ENCODE results near the gene SLC22A7.
A peak's percentile ranks its signal among the peaks of the same experiment; 100 is the strongest.
"Not testable (repeated sequence)": the region's sequence is repeated elsewhere in the genome, so short reads cannot be mapped to it uniquely, and the experiment has no call there.

The SLC22A7 gene

DNA sequence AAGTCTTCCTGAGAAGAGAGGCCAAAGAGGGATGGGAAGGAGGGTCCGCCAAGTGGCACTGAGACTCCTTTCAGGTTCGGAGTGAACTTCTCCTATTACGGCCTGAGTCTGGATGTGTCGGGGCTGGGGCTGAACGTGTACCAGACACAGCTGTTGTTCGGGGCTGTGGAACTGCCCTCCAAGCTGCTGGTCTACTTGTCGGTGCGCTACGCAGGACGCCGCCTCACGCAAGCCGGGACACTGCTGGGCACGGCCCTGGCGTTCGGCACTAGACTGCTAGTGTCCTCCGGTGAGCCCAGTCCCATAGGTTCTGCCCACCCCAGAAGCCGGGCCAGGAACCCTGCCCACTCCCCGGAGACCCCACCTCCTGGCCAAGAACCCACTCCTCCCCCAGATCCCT, 4.1 kb downstream of the SLC22A7 start:
- no CpG with 5 or more reads among the region's 19 CpGs for WGBS (ENCODE audit: insufficient coverage, insufficient read length)
- Histone ChIP-seq H3K4me3 (ENCODE audit: low read length) (no peak overlapping the region), H3K4me1 (ENCODE audit: control insufficient read depth, insufficient read depth, low read length) (no peaks in the 10 kb centered on the region), H3K9me3 (ENCODE audit: control insufficient read depth, insufficient read depth, low read length) (no peaks in the 10 kb centered on the region), H3K27ac (ENCODE audit: low read length) (no peak overlapping the region), H3K36me3 (ENCODE audit: control insufficient read depth, insufficient read depth, low read length) (no peaks in the 10 kb centered on the region), H3K27me3 (ENCODE audit: control insufficient read depth, insufficient read depth, low read length) (no peaks in the 10 kb centered on the region)
- DNase-seq (ENCODE audit: low read depth, low spot score) = no peak

- H3K4me1 ChIP-seq (ENCODE audit: control insufficient read depth, insufficient read depth, low read length); H3K9me3 ChIP-seq (ENCODE audit: control insufficient read depth, insufficient read depth, low read length); H3K27ac ChIP-seq (ENCODE audit: low read length); DNase-seq (ENCODE audit: low read depth, low spot score); H3K27me3 ChIP-seq (ENCODE audit: control insufficient read depth, insufficient read depth, low read length); H3K4me3 ChIP-seq (ENCODE audit: low read length); H3K36me3 ChIP-seq (ENCODE audit: control insufficient read depth, insufficient read depth, low read length): not testable (repeated sequence)
- no CpG with 5 or more reads among the region's 11 CpGs for WGBS (ENCODE audit: insufficient coverage, insufficient read length)
Observed at GRCh38 chr6:43303006-43303405, 4.9 kb downstream of the SLC22A7 start.

GRCh38 chr6:43303751-43304331, 5.8 kb downstream of the SLC22A7 start:
- no peaks in the 10 kb centered on the region for H3K27me3 ChIP-seq (ENCODE audit: control insufficient read depth, insufficient read depth, low read length)
- no CpG with 5 or more reads among the region's 8 CpGs for WGBS (ENCODE audit: insufficient coverage, insufficient read length)
- H3K4me3 ChIP-seq (ENCODE audit: low read length) = no peak overlapping the region

GRCh38 chr6:43304361-43304760, 6.3 kb downstream of the SLC22A7 start:
- peaks cover 8% of the 10 kb centered on the region for H3K4me1 ChIP-seq (ENCODE audit: control insufficient read depth, insufficient read depth, low read length)
- H3K36me3 ChIP-seq (ENCODE audit: control insufficient read depth, insufficient read depth, low read length) = no peaks in the 10 kb centered on the region
- no peak overlapping the region for H3K4me3 ChIP-seq (ENCODE audit: low read length)
- DNase-seq (ENCODE audit: low read depth, low spot score) = no peak
- WGBS (ENCODE audit: insufficient coverage, insufficient read length) = no CpG with 5 or more reads among the region's 3 CpGs
- no peaks in the 10 kb centered on the region for H3K27me3 ChIP-seq (ENCODE audit: control insufficient read depth, insufficient read depth, low read length)
- H3K9me3 ChIP-seq (ENCODE audit: control insufficient read depth, insufficient read depth, low read length) = no peaks in the 10 kb centered on the region
- no peak overlapping the region for H3K27ac ChIP-seq (ENCODE audit: low read length)

More at GRCh38 chr6:43303751-43304331, 5.8 kb downstream of the SLC22A7 start:
- no peaks in the 10 kb centered on the region for H3K9me3 ChIP-seq (ENCODE audit: control insufficient read depth, insufficient read depth, low read length)
- no peak overlapping the region for H3K27ac ChIP-seq (ENCODE audit: low read length)
- DNase-seq (ENCODE audit: low read depth, low spot score) = no peak
- peaks cover 6% of the 10 kb centered on the region; the same call in 1 of the 2 replicates for H3K4me1 ChIP-seq (ENCODE audit: control insufficient read depth, insufficient read depth, low read length)
- no peaks in the 10 kb centered on the region for H3K36me3 ChIP-seq (ENCODE audit: control insufficient read depth, insufficient read depth, low read length)

DNA sequence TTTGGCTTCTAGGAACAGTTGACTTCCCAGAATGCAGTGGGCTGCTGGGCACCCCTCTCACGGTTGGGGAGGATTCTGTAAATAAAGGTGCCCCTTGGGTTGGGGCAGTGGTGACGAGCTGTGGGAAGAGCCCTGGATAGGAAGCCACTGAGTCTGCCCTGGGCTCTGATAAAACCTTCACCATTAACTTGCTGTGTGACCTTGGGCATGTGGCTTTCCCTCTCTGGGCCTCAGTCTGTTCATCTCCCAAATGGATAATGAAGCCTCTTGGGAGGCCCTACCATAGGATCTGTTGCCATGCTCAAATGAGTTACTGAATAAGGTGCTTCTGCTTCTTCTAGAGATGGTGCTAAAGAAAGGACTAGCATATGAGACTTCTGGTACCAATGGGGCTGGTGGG, 6.8 kb downstream of the SLC22A7 start:
- no peak for DNase-seq (ENCODE audit: low read depth, low spot score)
- Histone ChIP-seq H3K9me3 (ENCODE audit: control insufficient read depth, insufficient read depth, low read length) (no peaks in the 10 kb centered on the region), H3K4me3 (ENCODE audit: low read length) (no peak overlapping the region), H3K36me3 (ENCODE audit: control insufficient read depth, insufficient read depth, low read length) (no peaks in the 10 kb centered on the region), H3K4me1 (ENCODE audit: control insufficient read depth, insufficient read depth, low read length) (peaks cover 9% of the 10 kb centered on the region), H3K27me3 (ENCODE audit: control insufficient read depth, insufficient read depth, low read length) (no peaks in the 10 kb centered on the region), H3K27ac (ENCODE audit: low read length) (no peak overlapping the region)
- WGBS (ENCODE audit: insufficient coverage, insufficient read length) = no CpG with 5 or more reads among the region's 2 CpGs

- DNase-seq (ENCODE audit: low read depth, low spot score) = no peak
- H3K4me3 ChIP-seq (ENCODE audit: low read length) = no peak overlapping the region
- WGBS (ENCODE audit: insufficient coverage, insufficient read length) = no CpG with 5 or more reads among the region's 7 CpGs
- H3K36me3 ChIP-seq (ENCODE audit: control insufficient read depth, insufficient read depth, low read length) = no peaks in the 10 kb centered on the region
- no peaks in the 10 kb centered on the region for H3K27me3 ChIP-seq (ENCODE audit: control insufficient read depth, insufficient read depth, low read length)
- no peaks in the 10 kb centered on the region for H3K9me3 ChIP-seq (ENCODE audit: control insufficient read depth, insufficient read depth, low read length)
- no peak overlapping the region for H3K27ac ChIP-seq (ENCODE audit: low read length)
- H3K4me1 ChIP-seq (ENCODE audit: control insufficient read depth, insufficient read depth, low read length) = peaks cover 9% of the 10 kb centered on the region
Observed at GRCh38 chr6:43306086-43306485, 8.0 kb downstream of the SLC22A7 start.

GRCh38 chr6:43307451-43308100, 9.5 kb downstream of the SLC22A7 start:
- no peak for DNase-seq (ENCODE audit: low read depth, low spot score)
- WGBS (ENCODE audit: insufficient coverage, insufficient read length) = no CpG with 5 or more reads among the region's 5 CpGs

DNA sequence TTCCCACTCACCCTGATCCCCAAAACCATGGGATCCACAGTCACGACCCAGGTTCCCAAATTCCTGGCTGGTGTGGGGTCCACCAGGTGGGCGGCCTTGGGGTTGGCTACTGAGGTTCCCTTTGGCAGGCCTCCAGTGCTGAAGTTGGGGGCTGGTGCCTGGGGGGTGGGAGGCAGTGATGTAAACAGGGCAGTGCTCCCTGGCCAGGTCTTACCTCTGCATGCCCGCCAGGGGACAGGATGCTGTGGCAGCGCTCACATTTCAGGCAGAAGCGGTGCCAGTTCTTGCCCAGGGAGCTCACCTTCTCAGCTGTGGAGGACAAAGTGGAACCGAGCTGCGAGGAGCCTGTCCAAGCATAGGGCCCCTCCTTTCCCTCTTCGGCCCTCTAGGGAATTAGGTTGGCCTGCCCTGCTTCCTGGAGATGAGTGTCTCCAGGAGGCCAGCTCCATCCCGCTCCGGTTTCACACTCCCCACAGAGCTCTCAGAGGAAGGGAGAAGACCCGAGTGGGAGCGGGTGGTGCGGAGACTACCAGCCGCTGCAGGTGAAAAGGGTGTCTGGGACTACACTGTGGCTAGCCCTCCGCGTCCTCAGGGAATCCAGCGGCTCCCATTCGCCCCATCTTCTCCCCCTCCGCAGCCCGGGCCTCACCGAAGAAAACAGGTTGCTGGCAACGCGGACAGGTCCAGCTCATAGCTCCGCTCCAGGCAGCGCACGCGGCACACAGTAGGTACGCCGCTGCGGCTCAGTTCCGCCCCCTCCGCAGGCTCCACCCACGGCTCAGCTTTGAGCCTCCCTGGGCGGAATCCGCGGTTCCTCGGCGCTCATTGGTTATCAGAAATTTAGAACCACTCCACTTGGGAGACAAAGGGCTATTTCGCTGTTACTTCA, 10.3 kb downstream of the SLC22A7 start, which contains the start of gene CRIP3:
Gene CRIP3 (minus strand): TSS at position 726 of the 889 bp plus-strand sequence. CDS start 34 bp downstream, at position 692.
- peaks cover 9% of the 10 kb centered on the region for H3K4me1 ChIP-seq (ENCODE audit: control insufficient read depth, insufficient read depth, low read length)
- H3K27ac ChIP-seq (ENCODE audit: low read length) = no peak within 1 kb of the TSS
- peak; percentile 61 for DNase-seq (ENCODE audit: low read depth, low spot score)
- no peaks in the 10 kb centered on the region for H3K27me3 ChIP-seq (ENCODE audit: control insufficient read depth, insufficient read depth, low read length)
- H3K4me3 ChIP-seq (ENCODE audit: low read length) = peak within 1 kb of the TSS; percentile 54
- no CpG with 5 or more reads among the region's 39 CpGs for WGBS (ENCODE audit: insufficient coverage, insufficient read length)
- H3K36me3 ChIP-seq (ENCODE audit: control insufficient read depth, insufficient read depth, low read length) = no peaks in the 10 kb centered on the region
- H3K9me3 ChIP-seq (ENCODE audit: control insufficient read depth, insufficient read depth, low read length) = no peaks in the 10 kb centered on the region

More at GRCh38 chr6:43307451-43308100, 9.5 kb downstream of the SLC22A7 start:
- Histone ChIP-seq H3K9me3 (ENCODE audit: control insufficient read depth, insufficient read depth, low read length) (no peaks in the 10 kb centered on the region), H3K4me3 (ENCODE audit: low read length) (no peak overlapping the region), H3K4me1 (ENCODE audit: control insufficient read depth, insufficient read depth, low read length) (peaks cover 9% of the 10 kb centered on the region), H3K36me3 (ENCODE audit: control insufficient read depth, insufficient read depth, low read length) (no peaks in the 10 kb centered on the region), H3K27me3 (ENCODE audit: control insufficient read depth, insufficient read depth, low read length) (no peaks in the 10 kb centered on the region), H3K27ac (ENCODE audit: low read length) (no peak overlapping the region)

- no peak overlapping the region for H3K27ac ChIP-seq (ENCODE audit: low read length)
- no peak for DNase-seq (ENCODE audit: low read depth, low spot score)
- no CpG with 5 or more reads among the region's 9 CpGs for WGBS (ENCODE audit: insufficient coverage, insufficient read length)
- H3K27me3 ChIP-seq (ENCODE audit: control insufficient read depth, insufficient read depth, low read length) = no peaks in the 10 kb centered on the region
- H3K4me1 ChIP-seq (ENCODE audit: control insufficient read depth, insufficient read depth, low read length) = peaks cover 9% of the 10 kb centered on the region
- peak overlapping the region; percentile 54; the same call in 1 of the 2 replicates for H3K4me3 ChIP-seq (ENCODE audit: low read length)
- no peaks in the 10 kb centered on the region for H3K9me3 ChIP-seq (ENCODE audit: control insufficient read depth, insufficient read depth, low read length)
- H3K36me3 ChIP-seq (ENCODE audit: control insufficient read depth, insufficient read depth, low read length) = no peaks in the 10 kb centered on the region
Observed at GRCh38 chr6:43308990-43309477, 11.0 kb downstream of the SLC22A7 start.

DNA sequence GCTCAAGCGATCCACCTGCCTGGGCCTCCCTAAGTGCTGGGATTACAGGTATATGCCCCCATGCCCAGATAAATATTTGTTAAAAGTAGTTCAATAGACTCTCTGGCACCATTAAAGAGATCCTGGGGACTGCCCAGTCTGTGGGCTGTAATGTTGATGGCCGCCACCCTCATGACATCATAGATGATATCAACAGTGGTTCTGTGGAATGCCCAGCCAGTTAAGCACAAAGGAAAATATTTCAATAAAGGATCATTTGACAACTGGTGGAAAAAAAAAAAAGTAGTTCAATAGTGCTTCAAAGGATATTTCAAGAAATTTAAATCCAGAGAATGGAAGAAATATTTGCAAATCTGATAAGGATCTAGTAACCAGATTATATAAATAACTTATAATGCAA, 12.1 kb downstream of the SLC22A7 start:
- Histone ChIP-seq H3K27ac (ENCODE audit: low read length) (no peak overlapping the region), H3K9me3 (ENCODE audit: control insufficient read depth, insufficient read depth, low read length) (no peaks in the 10 kb centered on the region), H3K36me3 (ENCODE audit: control insufficient read depth, insufficient read depth, low read length) (no peaks in the 10 kb centered on the region), H3K27me3 (ENCODE audit: control insufficient read depth, insufficient read depth, low read length) (no peaks in the 10 kb centered on the region), H3K4me3 (ENCODE audit: low read length) (no peak overlapping the region), H3K4me1 (ENCODE audit: control insufficient read depth, insufficient read depth, low read length) (peaks cover 9% of the 10 kb centered on the region)
- DNase-seq (ENCODE audit: low read depth, low spot score) = no peak
- WGBS (ENCODE audit: insufficient coverage, insufficient read length) = no CpG with 5 or more reads among the region's 2 CpGs

Measured in iPS DF 6.9 (cell line).